Mesodermal cell (in vitro differentiated cells): ENCODE results near the gene SH2B2.
A peak's percentile ranks its signal among the peaks of the same experiment; 100 is the strongest.

ENCODE experiments used
- H3K27ac ChIP-seq: 2 replicates; pipeline ENCODE4 v1.7.0; 2013; ENCODE audit warnings: mild to moderate bottlenecking, low read depth, low read length, moderate library complexity; ENCODE audit not compliant: severe bottlenecking
- H3K36me3 ChIP-seq: 2 replicates; pipeline ENCODE4 v1.7.1; 2013; ENCODE audit warnings: mild to moderate bottlenecking, low read length, moderate library complexity; ENCODE audit not compliant: control insufficient read depth, insufficient read depth
- H3K4me1 ChIP-seq: one replicate; pipeline ENCODE4 v1.7.1; 2013; ENCODE audit warnings: mild to moderate bottlenecking, low read length; ENCODE audit not compliant: insufficient read depth, control insufficient read depth, poor library complexity, severe bottlenecking
- H3K4me3 ChIP-seq: 2 replicates; pipeline ENCODE4 v1.7.0; 2013; ENCODE audit warnings: low read length, control low read depth, mild to moderate bottlenecking; ENCODE audit not compliant: insufficient read depth, poor library complexity, severe bottlenecking; ENCODE audit errors: extremely low read depth
- H3K9me3 ChIP-seq: 2 replicates; pipeline ENCODE4 v1.7.1; 2013; ENCODE audit warnings: mild to moderate bottlenecking, low read length, moderate library complexity; ENCODE audit not compliant: control insufficient read depth
- WGBS, 2 experiments: methylation state at CpG; one replicate each; pipeline ENCODE4 v1.1.5; 2013; ENCODE audit warnings: missing lambda C conversion rate in 2 of 2; ENCODE audit not compliant: insufficient coverage in 2 of 2; 5-methylcytosine and 5-hydroxymethylcytosine counted together

The SH2B2 gene

DNA sequence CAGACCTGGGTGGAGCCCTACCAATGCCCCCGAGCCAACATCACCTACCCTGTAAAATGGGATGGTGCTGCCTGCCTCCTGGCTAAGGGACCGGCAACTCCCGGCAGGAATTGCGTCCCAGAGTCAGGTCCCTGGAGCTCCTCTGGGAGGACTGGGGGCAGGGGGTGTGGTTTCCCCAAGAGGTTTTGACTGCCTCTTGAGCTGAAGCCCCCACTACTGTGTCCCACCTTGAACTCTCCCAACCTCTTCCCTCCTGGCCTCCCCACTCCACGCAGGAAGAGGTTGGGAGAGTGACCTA lies 1.3 kb downstream of the SH2B2 start:
- H3K4me3 ChIP-seq = peak overlapping the region; percentile 61
- H3K9me3 ChIP-seq = no peaks in the 10 kb centered on the region
- WGBS, 2 experiments = 38 to 40% methylated on average over 1 to 3 of the region's 5 CpGs
- no peaks in the 10 kb centered on the region for H3K36me3 ChIP-seq
- no peak overlapping the region for H3K27ac ChIP-seq
- H3K4me1 ChIP-seq = peaks cover 4% of the 10 kb centered on the region

DNA sequence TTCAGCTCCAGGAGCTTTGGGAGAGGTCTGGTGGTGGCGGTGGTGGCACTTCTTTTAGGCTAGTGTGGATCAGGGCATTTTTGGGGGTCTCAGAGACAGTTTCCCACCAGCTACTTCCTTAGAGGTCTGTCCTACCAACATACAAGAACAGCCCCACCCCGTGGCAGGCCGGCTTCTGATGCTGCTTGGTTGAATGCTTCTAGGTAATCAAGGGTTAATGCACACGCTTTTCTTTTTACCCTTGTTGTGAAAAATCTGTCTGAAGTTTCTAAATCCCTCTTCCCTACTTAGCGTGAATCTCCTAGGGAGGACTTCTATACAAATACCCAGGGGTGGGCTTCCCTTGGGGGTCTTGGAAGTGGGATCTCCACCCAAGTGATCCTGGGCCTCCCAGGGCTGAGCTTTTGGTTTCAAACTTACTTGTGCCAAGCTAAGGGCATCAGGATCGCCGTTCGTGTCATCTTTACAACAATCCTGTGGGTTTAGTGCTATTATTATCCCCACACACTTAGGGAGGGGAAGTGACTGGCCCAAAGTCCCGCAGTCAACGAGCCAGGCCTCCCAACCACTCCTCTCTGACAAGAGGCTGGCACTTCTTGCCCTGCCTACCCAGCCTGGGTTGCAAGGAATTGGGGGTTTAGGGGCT lies 1.7 kb downstream of the SH2B2 start:
- H3K4me3 ChIP-seq = peak overlapping the region; percentile 61
- H3K27ac ChIP-seq = no peak overlapping the region
- 64% methylated on average over 6 of the region's 10 CpGs; no CpG with 5 or more reads in 1 of the 2 experiments for WGBS, 2 experiments

DNA sequence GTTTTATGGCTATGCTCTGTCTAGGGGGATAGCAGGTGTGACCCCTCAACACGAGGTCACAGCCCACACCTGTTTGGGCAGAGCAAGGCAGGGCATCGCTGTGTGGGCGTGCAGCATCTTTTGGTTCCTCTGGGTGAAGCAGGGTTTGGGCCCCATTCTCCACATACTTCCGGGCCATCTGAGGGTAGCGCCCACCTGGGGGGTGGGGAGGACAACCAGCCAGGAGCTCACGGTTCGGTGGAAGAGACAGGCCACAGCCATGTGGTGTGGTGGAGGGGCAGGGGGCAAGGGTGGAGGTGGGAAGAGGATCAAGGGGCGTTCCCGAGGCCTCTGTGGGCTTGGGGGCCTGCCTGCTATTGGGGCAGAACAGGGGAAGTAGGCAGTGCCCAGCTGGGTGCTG lies 2.4 kb downstream of the SH2B2 start:
- Histone ChIP-seq H3K36me3 (no peaks in the 10 kb centered on the region), H3K4me1 (peaks cover 9% of the 10 kb centered on the region), H3K27ac (no peak overlapping the region), H3K9me3 (no peaks in the 10 kb centered on the region), H3K4me3 (no peak overlapping the region)
- WGBS, 2 experiments = 80% methylated on average over 7 to 8 of the region's 9 CpGs

More for the DNA sequence above, 1.7 kb downstream of the SH2B2 start:
- no peaks in the 10 kb centered on the region for H3K9me3 ChIP-seq
- no peaks in the 10 kb centered on the region for H3K36me3 ChIP-seq
- H3K4me1 ChIP-seq = peaks cover 9% of the 10 kb centered on the region

DNA sequence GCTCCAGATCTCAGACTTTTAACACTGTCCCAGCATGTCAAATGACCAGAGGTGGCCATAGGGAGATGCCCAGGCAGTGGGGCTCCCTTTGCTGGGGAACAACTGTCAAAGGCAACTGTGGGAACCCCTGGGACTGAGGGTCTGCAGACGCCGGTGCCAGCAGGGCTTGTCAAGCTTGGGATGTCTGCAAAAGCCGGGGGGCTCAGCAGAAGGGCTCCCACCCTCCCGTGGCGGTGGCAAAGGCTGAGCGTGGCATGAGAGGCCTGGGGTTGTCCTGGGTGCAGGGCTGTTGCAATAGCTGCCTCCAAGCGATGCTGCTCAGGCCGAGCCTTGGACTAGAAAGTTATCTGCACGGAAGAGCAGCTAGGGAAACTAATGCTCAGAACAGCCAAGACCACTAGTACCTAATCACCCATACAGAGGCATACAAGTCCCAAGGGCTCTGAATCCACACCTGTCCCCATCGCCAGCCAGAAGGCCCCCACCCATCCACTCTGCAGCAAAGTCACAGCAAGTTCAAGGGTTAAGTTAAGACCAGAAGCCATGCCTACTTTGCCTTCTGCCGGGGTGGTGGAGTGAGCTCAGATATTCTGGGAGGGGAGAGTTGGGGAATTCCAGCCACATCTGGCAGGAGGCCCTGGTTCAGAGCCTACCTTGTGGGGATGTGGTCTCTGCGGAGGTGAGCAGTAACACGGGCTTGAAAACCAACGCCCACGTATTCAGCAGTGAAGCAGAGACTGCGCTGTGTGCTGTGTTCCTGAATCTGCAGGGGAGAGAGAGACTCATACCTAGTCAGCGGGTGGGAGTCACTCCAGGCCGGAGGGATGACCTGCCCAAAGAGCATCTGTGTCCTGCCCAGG lies 4.6 kb downstream of the SH2B2 start:
- no peaks in the 10 kb centered on the region for H3K36me3 ChIP-seq
- H3K9me3 ChIP-seq = no peaks in the 10 kb centered on the region
- peaks cover 10% of the 10 kb centered on the region for H3K4me1 ChIP-seq
- H3K27ac ChIP-seq = no peak overlapping the region
- H3K4me3 ChIP-seq = no peak overlapping the region
- WGBS, 2 experiments = 75 to 83% methylated on average over 13 to 17 of the region's 18 CpGs

DNA sequence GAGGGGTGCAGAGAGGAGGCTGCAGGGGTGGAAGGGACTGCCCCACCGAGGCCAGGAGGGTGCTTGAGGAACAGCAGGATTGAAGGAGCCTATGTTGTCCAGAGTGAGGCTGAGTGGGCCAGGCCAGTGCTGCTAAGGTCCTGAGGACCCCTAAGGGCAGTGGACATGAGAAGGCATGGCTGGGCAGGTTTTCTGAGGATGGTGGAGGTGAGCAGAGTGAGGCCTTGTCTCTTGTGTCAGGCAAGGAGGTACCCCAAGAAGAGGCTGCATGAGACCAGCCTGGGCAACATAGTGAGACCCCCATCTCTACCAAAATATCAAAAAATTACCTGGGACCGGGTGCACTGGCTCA lies 5.2 kb downstream of the SH2B2 start:
- Histone ChIP-seq H3K36me3 (no peaks in the 10 kb centered on the region), H3K9me3 (no peaks in the 10 kb centered on the region), H3K4me1 (peaks cover 10% of the 10 kb centered on the region), H3K27ac (no peak overlapping the region), H3K4me3 (no peak overlapping the region)
- WGBS, 2 experiments = 77 to 78% methylated on average over 1 to 2 of the region's 2 CpGs

DNA sequence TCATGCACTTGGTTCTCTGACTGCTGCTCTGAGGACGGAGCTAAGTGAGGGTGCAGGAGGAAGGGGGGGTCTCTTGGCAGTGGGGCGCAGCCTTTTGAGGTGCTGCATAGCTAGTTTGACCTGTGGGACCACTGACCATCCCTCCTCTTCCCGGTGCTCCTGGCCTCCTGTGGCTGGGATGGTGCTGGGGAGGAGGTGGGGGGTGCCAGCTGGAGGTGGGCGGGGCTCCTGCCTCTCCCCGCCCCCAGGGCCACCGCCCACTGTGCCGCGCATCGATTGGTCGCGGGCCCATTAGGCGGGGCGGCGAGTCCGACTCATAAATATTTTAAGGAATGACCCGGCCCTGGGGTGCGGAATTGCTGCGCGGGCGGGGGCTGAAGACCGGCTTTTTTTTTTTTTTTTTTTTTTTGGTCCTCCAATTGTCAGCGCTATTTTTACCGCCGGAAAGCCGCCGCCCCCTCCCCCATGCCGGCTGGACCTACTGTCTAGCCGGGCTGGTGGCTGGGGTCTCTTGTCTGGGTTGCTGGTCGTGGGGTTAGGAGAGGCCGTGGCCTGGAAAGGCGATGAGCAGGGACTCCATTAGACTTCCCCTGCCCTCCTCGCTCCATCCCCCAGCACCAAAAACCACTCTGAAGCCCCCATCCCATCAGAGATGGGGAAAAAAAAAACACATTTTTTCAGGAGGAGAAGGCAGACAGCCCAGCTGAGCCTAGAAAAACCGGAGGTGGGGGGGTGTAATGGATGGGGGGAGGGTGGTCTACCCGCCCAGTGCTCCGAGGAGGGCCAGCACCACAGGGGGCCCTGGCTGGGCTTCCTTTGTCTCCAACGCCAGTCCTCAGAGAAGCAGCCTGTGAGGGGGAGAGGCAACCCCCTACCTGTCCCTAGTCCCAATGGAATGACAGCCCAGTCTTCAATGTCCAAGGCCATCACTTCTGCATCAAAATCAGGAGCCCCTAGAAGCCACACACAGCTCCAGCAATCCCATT lies 6.4 kb downstream of the SH2B2 start:
- 9 to 13% methylated on average over 19 to 20 of the region's 36 CpGs for WGBS, 2 experiments
- peaks cover 10% of the 10 kb centered on the region for H3K4me1 ChIP-seq
- peak overlapping the region; percentile 21 for H3K4me3 ChIP-seq

DNA sequence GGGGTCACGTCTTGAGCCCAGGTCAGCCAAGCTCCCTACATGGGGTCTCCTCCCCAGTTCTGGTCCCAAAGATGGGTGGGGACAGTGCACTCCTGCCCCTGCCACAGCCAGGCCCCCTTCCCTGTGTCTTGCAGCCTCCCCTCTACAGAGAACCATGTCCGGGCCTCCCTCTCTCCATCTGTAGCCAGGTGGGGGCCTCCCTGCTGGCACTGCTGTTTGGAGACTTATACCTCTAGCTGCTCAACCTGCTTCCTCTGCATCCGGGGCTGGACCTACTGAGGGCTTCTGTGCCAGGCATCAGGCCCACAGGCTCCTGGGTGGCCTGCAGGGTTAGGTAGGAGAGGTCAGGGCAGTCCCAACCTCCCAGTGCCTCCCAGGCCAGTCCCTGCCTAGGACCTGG lies 7.9 kb downstream of the SH2B2 start:
- WGBS, 2 experiments = 97 to 100% methylated on average over 3 of the region's 3 CpGs
- H3K27ac ChIP-seq = no peak overlapping the region
- H3K36me3 ChIP-seq = no peaks in the 10 kb centered on the region
- H3K4me3 ChIP-seq = no peak overlapping the region
- H3K9me3 ChIP-seq = no peaks in the 10 kb centered on the region
- peaks cover 10% of the 10 kb centered on the region for H3K4me1 ChIP-seq

More for the DNA sequence above, 6.4 kb downstream of the SH2B2 start:
- Histone ChIP-seq H3K9me3 (no peaks in the 10 kb centered on the region), H3K36me3 (no peaks in the 10 kb centered on the region), H3K27ac (no peak overlapping the region)

DNA sequence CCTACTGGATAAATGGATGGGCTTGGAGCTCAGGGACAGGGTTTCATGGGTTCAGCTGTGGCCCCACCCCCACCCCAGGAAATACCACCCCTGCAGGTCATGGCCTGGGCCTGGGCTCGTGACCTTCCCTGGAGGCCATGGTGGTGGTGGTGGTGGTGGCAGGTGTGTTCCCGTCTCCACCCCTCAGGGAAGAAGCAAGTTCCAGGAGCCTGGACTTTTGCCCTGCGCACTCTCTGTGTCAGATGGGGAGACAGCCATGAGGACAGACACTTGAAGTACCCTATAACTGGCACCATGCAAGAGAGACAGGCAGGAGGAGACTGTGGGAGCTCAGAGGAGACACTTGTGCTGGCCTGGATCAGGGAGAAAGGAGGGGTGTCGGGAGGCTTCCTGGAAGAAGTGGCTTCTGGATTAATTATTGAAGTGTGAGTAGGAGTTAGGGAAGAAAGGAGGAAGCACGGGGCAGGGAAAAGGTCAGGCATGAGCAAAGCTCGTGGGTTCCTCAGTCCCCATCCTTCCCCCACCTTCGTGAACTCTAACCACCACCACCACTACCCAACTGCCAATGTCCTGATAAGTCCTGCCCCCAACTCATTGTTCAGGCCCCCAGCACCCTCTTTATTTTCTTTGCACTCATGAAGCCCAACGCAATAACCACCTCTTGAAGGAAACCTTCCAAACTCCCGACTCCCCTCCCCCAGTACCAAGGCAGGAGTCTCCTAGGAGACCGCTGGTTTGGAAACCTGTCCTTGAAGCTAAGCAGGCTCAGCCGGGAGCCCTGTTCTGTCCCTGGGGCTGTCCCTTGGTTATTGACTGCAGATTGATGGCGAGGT lies 8.9 kb downstream of the SH2B2 start:
- no peak overlapping the region for H3K4me3 ChIP-seq
- 79 to 91% methylated on average over 6 to 9 of the region's 12 CpGs for WGBS, 2 experiments
- no peaks in the 10 kb centered on the region for H3K36me3 ChIP-seq
- H3K9me3 ChIP-seq = no peaks in the 10 kb centered on the region
- no peak overlapping the region for H3K27ac ChIP-seq
- H3K4me1 ChIP-seq = peaks cover 10% of the 10 kb centered on the region

DNA sequence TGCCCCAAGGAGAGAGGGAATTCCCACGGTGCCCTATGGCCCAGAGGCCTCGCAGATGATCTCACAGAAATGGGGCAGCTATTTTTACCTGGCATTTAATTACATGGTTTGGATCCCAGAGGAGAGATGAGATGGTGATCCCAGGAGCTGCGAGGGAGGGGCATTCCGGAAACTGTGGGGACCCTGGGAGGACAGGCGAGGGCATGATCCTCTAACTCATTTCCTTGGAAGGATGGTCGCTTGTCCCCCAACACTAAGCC lies 9.4 kb downstream of the SH2B2 start:
- H3K4me1 ChIP-seq = peaks cover 10% of the 10 kb centered on the region
- 81 to 91% methylated on average over 4 to 6 of the region's 6 CpGs for WGBS, 2 experiments
- H3K4me3 ChIP-seq = no peak overlapping the region
- no peaks in the 10 kb centered on the region for H3K9me3 ChIP-seq
- no peaks in the 10 kb centered on the region for H3K36me3 ChIP-seq
- H3K27ac ChIP-seq = no peak overlapping the region

DNA sequence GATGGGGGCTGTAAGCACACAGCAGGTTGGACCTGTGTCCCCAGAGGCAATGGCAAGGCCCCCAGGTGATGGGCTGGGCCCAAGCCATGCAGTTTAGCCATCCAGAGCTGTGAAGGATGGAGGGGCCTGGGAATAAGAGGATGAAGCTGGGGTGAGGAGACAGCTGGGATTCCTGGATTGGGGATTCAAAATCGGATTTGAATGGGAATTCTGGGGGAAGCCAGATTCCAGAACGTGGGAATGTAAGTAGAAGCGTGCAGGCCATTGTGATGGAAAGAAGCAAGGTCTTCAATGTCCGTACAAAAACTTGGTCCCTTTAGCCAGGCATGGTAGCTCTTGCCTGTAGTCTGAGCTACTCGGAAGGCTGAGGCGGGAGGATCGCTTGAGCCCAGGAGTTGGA lies 9.8 kb downstream of the SH2B2 start:
- Histone ChIP-seq H3K4me3 (no peak overlapping the region), H3K27ac (no peak overlapping the region), H3K9me3 (no peaks in the 10 kb centered on the region), H3K36me3 (no peaks in the 10 kb centered on the region), H3K4me1 (peaks cover 10% of the 10 kb centered on the region)
- 86 to 92% methylated on average over 7 of the region's 7 CpGs for WGBS, 2 experiments
